ENCODE measurements around the gene SRGAP2B. TPM values are rescaled to one million over a fixed set of nuclear protein-coding genes. Genes with fewer than 3 reads are reported as not detected.
"Not testable (repeated sequence)": the region's sequence is repeated elsewhere in the genome, so short reads cannot be mapped to it uniquely, and the experiment has no call there.

The SRGAP2B gene
- total RNA-seq, 2 experiments from 2014 or later = 15.0 to 15.6 TPM

DNA sequence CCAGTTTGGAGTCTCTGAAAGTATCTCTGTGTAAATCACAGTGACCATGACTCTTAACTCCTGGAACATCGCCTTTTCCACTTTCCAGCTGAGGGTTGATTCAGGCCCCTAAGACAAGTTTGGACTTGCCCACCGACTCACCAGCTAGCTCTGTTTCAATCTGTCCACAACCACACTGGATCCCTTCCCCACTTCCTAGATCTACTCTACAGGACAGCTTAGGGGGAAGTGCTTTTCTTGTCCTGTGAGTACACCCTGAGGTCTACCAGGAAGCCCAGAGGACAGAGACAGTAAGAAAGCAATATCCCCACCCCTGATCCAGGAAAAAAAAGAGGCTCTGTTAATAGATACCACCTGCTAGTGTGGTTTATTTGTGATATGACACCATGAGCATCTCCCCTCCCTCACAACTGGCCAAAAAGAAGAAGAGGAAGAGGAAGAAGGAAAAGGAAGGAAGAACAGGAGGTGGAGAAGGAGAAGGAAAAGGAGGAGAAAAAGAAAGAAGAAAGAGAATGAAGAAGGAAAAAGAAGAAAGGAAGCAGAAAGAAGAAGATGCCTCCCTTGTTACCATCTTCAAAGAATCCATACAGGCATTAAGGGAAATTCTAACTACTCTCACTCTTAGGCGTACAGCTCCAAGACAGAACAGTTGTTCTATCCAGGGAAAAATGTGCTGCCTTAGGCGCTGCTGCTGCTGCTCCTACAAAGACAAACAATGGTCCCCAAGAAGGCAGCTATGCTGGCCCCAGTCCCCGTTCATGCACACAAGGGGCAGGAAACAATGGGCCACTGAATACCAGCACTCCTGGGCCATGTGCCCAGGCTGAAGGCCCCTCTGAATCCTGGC, 96.8 kb downstream of the SRGAP2B start:
- H3K27me3 Mint-ChIP-seq, H3K9me3 Mint-ChIP-seq, H3K4me1 Mint-ChIP-seq, H3K36me3 Mint-ChIP-seq, H3K4me3 Mint-ChIP-seq, DNase-seq, H3K27ac Mint-ChIP-seq: not testable (repeated sequence)

DNA sequence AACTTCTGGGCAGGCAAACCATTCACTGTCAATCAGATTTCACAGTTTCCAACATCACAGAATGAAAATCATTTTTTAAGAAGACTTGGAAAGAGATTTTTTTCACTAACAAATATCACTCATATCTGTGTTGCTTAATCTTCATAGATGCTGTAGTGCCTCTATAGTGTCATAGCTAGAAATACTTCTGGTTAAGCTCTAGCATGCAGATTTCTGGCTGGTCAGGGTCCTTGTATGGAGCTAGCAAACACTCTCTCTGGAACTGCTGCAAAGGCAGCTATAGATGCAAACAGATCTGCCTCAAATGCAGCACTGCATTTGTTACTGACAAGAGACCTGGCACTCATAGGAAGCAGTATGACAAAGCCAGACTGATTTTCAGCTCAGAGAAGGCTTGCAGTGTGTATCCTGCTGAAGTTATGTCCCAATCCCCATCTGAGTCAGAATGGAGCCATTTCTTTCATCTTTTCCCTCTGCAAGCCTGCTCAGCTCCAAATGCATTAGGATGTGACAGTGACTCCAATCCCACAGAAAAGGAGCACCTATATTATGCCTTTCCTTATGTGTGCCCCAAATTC, 99.2 kb downstream of the SRGAP2B start:
- not testable (repeated sequence) for H3K27ac Mint-ChIP-seq, H3K27me3 Mint-ChIP-seq, H3K9me3 Mint-ChIP-seq, H3K36me3 Mint-ChIP-seq, H3K4me3 Mint-ChIP-seq, H3K4me1 Mint-ChIP-seq, DNase-seq

DNA sequence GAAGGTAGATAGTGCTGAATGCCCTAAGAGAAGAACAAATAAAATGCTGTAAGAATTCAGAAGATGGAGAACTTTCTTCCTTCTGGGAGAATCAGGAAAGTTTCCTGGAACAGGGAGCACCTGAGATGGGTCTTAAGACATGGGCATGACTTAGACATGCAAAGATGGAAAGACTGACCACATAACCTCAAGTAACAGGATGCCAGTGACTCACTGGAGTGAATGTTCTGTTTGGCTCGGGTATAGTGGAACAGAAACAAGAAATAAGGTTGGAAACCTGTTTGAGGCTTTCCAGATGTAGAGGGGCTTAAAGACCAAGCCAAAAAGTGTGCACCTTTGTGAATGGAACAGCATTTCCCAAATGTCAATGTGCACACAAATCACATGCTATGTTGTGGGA, 102.2 kb downstream of the SRGAP2B start:
- not testable (repeated sequence) for DNase-seq, H3K4me1 Mint-ChIP-seq, H3K4me3 Mint-ChIP-seq, H3K36me3 Mint-ChIP-seq, H3K27ac Mint-ChIP-seq, H3K9me3 Mint-ChIP-seq, H3K27me3 Mint-ChIP-seq

DNA sequence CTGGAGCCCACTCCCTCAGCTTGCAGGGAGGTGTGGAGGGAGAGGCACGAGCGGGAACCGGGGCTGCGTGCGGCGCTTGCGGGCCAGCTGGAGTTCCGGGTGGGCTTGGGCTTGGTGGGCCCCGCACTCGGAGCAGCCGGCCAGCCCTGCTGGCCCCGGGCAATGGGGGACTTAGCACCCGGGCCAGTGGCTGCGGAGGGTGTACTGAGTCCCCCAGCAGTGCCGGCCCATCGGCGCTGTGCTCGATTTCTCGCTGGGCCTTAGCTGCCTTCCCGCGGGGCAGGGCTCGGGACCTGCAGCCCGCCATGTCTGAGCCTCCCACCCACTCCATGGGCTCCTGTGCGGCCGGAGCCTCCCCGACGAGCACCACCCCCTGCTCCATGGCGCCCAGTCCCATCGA, 104.5 kb downstream of the SRGAP2B start:
- H3K4me3 Mint-ChIP-seq, H3K27ac Mint-ChIP-seq: not testable (repeated sequence)

DNA sequence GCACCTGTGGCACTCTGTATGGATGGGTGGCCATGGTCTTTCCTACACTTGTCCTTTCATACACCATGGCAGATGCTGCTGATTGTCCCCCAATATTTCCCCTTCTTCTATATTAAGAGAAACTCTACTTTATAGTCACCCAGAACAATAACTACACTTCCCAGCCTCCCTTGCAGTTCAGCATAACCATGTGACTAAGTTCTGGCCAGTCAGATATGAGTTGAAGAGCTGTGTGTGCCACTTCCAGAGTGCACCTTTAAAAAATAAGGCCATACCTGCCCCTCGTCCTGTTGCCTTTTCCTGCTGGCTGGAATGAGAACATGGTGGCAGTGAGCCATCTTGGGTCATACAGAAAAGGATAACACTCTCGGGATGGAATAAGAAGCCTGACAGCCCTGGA, 108.0 kb downstream of the SRGAP2B start:
- H3K27me3 Mint-ChIP-seq, H3K27ac Mint-ChIP-seq, H3K36me3 Mint-ChIP-seq, H3K4me1 Mint-ChIP-seq, H3K9me3 Mint-ChIP-seq, H3K4me3 Mint-ChIP-seq, DNase-seq: not testable (repeated sequence)

More for the DNA sequence above, 104.5 kb downstream of the SRGAP2B start:
- H3K27me3 Mint-ChIP-seq, H3K9me3 Mint-ChIP-seq, H3K36me3 Mint-ChIP-seq, H3K4me1 Mint-ChIP-seq, DNase-seq: not testable (repeated sequence)

DNA sequence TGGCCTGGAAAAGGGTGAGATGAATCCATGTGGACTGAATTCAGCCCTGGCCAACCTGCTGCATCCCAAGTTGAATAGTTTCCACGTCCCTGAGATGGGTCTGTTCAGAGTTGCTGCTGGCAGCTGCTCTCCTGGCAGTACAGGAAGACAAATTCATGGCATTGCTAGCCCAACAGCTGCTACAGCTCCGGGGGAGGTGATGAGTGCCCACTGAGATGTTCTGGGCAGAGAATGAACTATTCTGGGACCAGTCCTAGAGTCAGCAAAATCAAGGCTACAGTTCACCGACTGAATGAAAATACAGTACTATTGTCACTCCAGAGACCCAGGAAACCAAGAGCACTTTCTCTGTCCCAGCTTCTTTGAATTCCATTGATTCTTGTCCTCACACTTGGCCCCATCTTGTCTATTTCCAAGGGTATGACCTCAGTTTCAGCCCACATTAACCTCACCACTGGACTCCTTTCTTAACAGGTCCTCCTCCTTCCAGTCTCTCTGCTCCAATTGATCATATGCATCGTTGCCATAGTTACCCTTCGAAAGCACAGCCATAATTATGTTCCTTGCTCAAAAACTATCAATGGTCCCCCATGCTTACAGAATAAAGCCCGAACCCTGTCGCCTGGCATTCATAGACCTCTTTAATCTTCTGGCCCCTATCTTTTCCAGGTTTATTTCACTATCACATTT, 108.8 kb downstream of the SRGAP2B start:
- H3K27me3 Mint-ChIP-seq, H3K4me3 Mint-ChIP-seq, H3K4me1 Mint-ChIP-seq, H3K9me3 Mint-ChIP-seq, H3K36me3 Mint-ChIP-seq, H3K27ac Mint-ChIP-seq, DNase-seq: not testable (repeated sequence)

DNA sequence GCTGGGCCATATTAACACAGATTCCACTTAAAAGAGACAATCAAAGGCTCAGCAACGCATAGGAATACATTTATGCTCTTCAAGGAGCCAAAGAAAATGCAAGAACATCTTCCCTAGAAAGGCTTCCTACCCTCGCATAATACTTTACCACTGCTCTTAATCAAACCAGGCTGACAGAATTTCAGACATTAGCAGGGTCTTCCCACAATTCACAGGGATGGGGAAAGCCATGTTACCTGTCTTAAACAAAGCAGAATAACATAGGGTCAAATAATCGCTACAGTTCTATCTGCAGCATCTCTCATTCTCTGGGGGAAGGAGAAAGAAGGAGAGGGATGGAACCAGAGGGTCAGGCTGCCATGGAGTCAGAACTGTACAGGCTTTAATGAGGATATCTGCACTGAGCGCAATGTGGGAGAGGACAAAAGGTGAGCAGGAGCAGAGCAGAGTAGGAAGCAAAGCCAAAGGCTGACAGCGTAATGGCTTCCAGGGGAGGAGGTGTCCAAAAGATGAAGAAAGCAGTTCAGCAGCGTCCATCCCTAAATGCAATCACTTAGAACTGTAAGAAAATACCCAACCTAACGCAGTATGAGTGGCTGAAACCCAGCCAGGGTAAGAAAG, 109.5 kb downstream of the SRGAP2B start:
- H3K4me1 Mint-ChIP-seq, H3K27ac Mint-ChIP-seq, H3K27me3 Mint-ChIP-seq, H3K9me3 Mint-ChIP-seq, H3K36me3 Mint-ChIP-seq, H3K4me3 Mint-ChIP-seq, DNase-seq: not testable (repeated sequence)

DNA sequence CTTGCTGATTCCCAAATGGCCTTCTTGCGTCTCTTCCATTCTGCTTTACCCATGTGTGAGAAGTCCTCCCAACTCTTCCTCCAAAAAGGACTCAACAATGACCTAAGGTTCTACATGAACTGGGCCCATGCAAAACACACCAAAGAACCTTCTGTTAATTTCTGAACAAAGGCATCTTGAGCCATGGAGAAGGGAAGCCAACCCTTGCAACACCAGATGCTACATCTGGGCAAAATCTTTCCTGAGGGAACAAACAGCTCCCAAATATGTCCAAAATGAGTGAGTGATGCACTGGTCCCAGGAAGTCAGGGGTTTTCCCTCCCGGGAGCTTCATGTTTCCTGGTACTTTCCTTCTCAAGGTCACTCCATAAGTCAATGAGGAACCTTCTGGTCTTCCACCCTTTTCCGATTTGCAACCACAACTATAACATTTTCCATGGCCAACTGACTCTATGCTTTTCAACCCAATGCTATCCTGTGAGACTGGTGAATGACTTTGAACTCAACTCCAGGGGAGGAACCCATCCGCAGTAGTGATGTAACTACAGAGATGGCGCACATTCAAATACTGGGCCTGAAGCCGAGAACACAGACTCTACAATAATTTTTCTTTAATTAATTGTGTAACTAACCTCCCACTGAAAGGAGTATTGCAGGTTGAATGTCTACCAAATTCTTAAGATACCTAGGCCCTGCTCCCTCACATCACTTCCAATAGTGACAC, 112.2 kb downstream of the SRGAP2B start:
- not testable (repeated sequence) for H3K4me3 Mint-ChIP-seq, H3K36me3 Mint-ChIP-seq, H3K4me1 Mint-ChIP-seq, DNase-seq, H3K27ac Mint-ChIP-seq, H3K9me3 Mint-ChIP-seq, H3K27me3 Mint-ChIP-seq

DNA sequence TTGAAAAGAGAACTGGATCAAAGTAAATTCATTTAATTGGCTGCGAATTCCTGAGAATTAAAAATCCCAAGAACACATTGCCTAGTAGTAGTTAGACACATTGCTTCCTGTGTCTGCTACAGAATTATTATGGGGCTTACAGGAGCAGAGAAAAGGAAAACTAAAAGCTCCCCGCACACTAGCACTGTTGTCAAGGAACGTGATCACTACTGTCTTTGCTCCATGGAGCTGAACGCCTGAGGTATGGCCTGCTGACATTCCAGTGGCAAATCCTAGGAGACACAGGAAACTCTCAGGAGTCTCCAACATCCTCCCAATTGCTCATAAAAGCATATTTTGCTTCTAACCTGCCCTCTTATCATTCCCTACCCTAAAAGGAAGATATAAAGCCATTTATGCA, 114.0 kb downstream of the SRGAP2B start:
- not testable (repeated sequence) for H3K27ac Mint-ChIP-seq, H3K4me3 Mint-ChIP-seq, H3K36me3 Mint-ChIP-seq, H3K27me3 Mint-ChIP-seq, DNase-seq, H3K4me1 Mint-ChIP-seq, H3K9me3 Mint-ChIP-seq

DNA sequence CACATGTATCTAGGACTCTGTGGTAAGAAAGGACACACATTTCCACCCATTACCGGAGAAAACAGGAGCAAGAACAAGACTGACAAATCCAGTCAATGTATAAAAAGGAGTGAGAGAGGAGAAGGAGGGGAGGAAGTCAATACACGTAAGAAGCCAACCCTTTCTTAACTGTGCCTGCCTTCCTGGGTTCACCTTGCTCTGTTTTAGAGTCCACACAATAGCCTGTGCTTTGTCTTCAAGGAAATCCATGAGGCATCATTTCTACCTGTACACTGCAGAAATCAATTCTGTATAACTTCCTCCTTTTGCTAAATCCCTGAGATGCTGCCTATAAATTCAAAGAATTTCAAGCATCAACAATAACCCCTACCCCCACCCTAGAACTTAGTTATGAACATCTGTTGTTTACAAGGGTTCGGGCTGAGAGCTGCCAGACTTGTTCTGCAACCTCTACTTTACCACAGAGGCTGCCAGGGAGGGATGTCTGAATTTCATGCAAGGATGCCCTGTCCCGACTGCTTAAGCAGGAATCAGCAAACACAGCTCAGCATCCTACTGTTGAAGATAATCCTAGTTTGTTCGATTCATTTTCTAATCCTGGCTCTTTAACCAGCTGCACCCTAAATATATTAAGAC, 115.0 kb downstream of the SRGAP2B start:
- H3K27ac Mint-ChIP-seq, H3K4me1 Mint-ChIP-seq, H3K36me3 Mint-ChIP-seq, DNase-seq, H3K9me3 Mint-ChIP-seq, H3K4me3 Mint-ChIP-seq, H3K27me3 Mint-ChIP-seq: not testable (repeated sequence)

DNA sequence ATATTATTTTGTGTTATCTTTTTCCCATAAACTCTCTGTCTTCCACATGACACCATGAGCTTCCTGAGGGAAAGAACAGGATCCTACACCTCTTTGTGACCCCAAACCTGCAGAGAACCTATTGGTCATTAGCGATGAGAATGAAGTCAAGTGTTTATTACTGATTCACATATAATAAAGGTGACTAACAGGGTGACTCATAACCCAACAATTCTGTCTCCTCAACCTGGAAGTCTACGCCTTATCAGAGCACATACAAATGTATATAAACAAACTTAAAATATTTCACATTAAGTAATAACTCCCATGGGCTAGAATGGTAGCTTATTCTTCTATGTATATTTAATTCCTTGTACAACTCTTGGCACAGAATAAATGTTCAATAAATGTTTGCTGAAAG, 117.3 kb downstream of the SRGAP2B start:
- not testable (repeated sequence) for H3K27me3 Mint-ChIP-seq, H3K4me1 Mint-ChIP-seq, H3K27ac Mint-ChIP-seq, DNase-seq, H3K4me3 Mint-ChIP-seq, H3K36me3 Mint-ChIP-seq, H3K9me3 Mint-ChIP-seq

DNA sequence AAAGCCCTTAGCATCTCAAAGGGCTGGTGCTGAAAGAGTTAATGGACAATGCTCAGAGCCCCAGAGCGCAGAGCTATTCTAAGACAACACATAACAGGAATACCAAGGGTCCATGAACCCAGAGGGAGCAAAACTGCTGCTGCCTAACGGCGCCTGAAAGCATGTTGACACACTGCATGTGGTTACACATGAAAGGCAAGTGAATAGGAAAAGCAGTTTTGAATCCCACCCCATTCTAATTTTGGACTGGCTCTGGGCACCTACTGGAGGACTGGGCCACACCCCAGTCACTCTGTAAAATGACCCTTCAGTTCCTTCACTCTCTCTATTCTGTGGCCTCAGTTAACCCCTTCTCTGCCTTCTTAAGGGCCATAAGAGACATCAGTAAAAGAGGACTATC, 123.2 kb downstream of the SRGAP2B start:
- not testable (repeated sequence) for H3K27ac Mint-ChIP-seq, H3K4me1 Mint-ChIP-seq, H3K27me3 Mint-ChIP-seq, H3K36me3 Mint-ChIP-seq, H3K4me3 Mint-ChIP-seq, H3K9me3 Mint-ChIP-seq, DNase-seq

DNA sequence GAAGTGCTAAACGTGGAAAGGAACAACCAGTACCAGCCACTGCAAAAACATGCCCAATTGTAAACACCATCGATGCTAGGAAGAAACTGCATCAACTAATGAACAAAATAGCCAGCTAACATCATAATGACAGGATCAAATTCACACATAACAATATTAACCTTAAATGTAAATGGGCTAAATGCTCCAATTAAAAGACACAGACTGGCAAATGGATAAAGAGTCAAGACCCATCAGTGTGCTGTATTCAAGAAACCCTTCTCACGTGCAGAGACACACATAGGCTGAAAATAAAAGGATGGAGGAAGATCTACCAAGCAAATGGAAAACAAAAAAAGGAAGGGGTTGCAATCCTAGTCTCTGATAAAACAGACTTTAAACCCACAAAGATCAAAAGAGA, 128.6 kb downstream of the SRGAP2B start:
- not testable (repeated sequence) for H3K4me1 Mint-ChIP-seq, H3K36me3 Mint-ChIP-seq, H3K9me3 Mint-ChIP-seq, H3K4me3 Mint-ChIP-seq, H3K27ac Mint-ChIP-seq, H3K27me3 Mint-ChIP-seq, DNase-seq

DNA sequence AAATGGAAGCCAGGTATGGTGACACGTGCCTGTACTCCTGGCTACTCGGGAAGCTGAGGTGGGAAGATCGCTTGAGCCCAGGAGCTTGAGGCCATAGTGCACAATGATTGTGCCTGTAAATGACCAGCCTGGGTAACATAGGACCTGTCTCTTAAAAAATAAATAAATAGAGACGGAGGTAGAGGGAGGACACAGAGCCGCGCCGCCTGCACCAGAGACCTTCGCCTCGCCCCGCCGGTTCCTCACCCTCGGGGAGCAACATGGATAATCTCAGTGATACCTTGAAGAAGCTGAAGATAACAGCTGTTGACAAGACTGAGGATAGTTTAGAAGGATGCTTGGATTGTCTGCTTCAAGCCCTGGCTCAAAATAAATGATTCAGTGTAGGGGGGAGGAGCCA, 130.4 kb downstream of the SRGAP2B start:
- H3K4me3 Mint-ChIP-seq, DNase-seq, H3K27ac Mint-ChIP-seq, H3K4me1 Mint-ChIP-seq, H3K36me3 Mint-ChIP-seq, H3K9me3 Mint-ChIP-seq, H3K27me3 Mint-ChIP-seq: not testable (repeated sequence)

DNA sequence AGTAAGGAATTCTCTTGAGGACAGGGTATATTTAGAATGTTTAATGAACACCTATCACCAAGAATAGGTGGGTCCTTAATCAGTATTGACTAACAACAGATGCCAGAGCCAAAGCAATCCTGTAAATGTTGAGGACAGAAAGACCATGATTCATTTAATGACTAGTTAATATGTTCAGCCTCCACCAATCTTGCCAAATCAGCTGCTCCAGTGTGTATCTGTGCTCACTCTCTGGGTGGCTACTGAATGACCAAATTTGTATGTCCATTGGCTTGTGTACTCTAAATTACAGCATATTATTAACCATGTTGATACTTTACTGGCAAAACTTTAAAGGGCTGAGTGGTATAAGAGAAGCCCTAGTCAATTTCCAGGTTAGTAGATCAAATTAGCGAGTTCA, 130.9 kb downstream of the SRGAP2B start:
- DNase-seq, H3K4me3 Mint-ChIP-seq, H3K9me3 Mint-ChIP-seq, H3K36me3 Mint-ChIP-seq, H3K4me1 Mint-ChIP-seq, H3K27me3 Mint-ChIP-seq, H3K27ac Mint-ChIP-seq: not testable (repeated sequence)
